Hepatocyte (in vitro differentiated cells): ENCODE measurements around the gene CAMKK1. TPM values are rescaled to one million over a fixed set of nuclear protein-coding genes. Genes with fewer than 3 reads are reported as not detected.

Experiments
- DNase-seq: peaks from one replicate; pipeline ENCODE4 v3.0.0-alpha.2; 2016; ENCODE audit warnings: low spot score
- H2AFZ ChIP-seq: fragments of 200-600 bp; sonication (generic); 2 replicates; pipeline ENCODE4 v1.6.0; 2016; ENCODE audit warnings: antibody characterized with exemption, mild to moderate bottlenecking
- H3K27ac ChIP-seq: fragments of 200-600 bp; sonication (generic); 2 replicates; pipeline ENCODE4 v1.5.1; 2016; ENCODE audit warnings: mild to moderate bottlenecking
- H3K27me3 ChIP-seq: fragments of 200-600 bp; sonication (generic); 2 replicates; pipeline ENCODE4 v1.6.1; 2016
- H3K36me3 ChIP-seq: fragments of 200-600 bp; sonication (generic); replicated peaks from 2 replicates; pipeline ENCODE4 v1.5.1; 2016; ENCODE audit warnings: low read depth; ENCODE audit not compliant: insufficient read depth
- H3K4me1 ChIP-seq: fragments of 200-600 bp; sonication (generic); 2 replicates; pipeline ENCODE4 v1.5.1; 2016; ENCODE audit warnings: mild to moderate bottlenecking, moderate library complexity; ENCODE audit not compliant: insufficient read depth
- H3K4me2 ChIP-seq: fragments of 200-600 bp; sonication (generic); 2 replicates; pipeline ENCODE4 v1.6.0; 2016
- H3K4me3 ChIP-seq: fragments of 200-600 bp; sonication (generic); 2 replicates; pipeline ENCODE4 v1.5.1; 2016; ENCODE audit warnings: mild to moderate bottlenecking
- H3K79me2 ChIP-seq: fragments of 200-600 bp; sonication (generic); 2 replicates; pipeline ENCODE4 v1.6.0; 2017; ENCODE audit warnings: mild to moderate bottlenecking
- H3K9me2 ChIP-seq: fragments of 200-600 bp; sonication (generic); replicated peaks from 2 replicates; pipeline ENCODE4 v1.6.0; 2017; ENCODE audit warnings: mild to moderate bottlenecking; ENCODE audit not compliant: insufficient read depth
- H3K9me3 ChIP-seq: fragments of 200-600 bp; sonication (generic); 2 replicates; pipeline ENCODE4 v1.5.1; 2016; ENCODE audit warnings: low read depth, mild to moderate bottlenecking
- H4K20me1 ChIP-seq: fragments of 200-600 bp; sonication (generic); 2 replicates; pipeline ENCODE4 v1.6.0; 2016; ENCODE audit warnings: mild to moderate bottlenecking; ENCODE audit not compliant: insufficient read depth, poor library complexity, severe bottlenecking
- EZH2 ChIP-seq: fragments of 200-600 bp; sonication (generic); IDR thresholded peaks from 2 replicates; pipeline ENCODE4 v1.6.1; 2016; ENCODE audit warnings: antibody characterized with exemption, mild to moderate bottlenecking, borderline replicate concordance
- EZH2phosphoT487 ChIP-seq: fragments of 200-600 bp; sonication (generic); IDR thresholded peaks from one replicate; pipeline ENCODE4 v1.6.1; 2018; ENCODE audit warnings: antibody characterized with exemption, mild to moderate bottlenecking, low read depth, moderate library complexity; ENCODE audit not compliant: unreplicated experiment, severe bottlenecking
- WGBS: methylation state at CpG from one replicate; pipeline ENCODE4 v1.1.6; 2016; ENCODE audit warnings: low lambda C conversion rate; ENCODE audit errors: missing lambda C conversion rate; 5-methylcytosine and 5-hydroxymethylcytosine counted together
- polyA plus RNA-seq: library from polyadenylated mRNA; unstranded; fragments of >200 nt; fragmentation: Nextera tagmentation; extraction: Ambion mirVana; gene quantifications from 2 replicates; pipeline ENCODE4 v1.2.1, GENCODE V29; 2016
- total RNA-seq: library from RNA; depleted of rRNA; stranded (reverse); fragments of >200 nt; gene quantifications from 2 replicates; pipeline ENCODE4 v1.2.3, GENCODE V29; 2014
- TF ChIP-seq, protein P1 (sequence below): fragments of 200-600 bp; sonication (generic); IDR thresholded peaks from 2 replicates; pipeline ENCODE4 v1.5.1; 2016; ENCODE audit warnings: antibody characterized with exemption, mild to moderate bottlenecking; ENCODE audit not compliant: poor library complexity

Gene CAMKK1
- total and polyA plus RNA-seq, 2 experiments from 2014 or later, result 4.4 to 5.1 TPM

DNA sequence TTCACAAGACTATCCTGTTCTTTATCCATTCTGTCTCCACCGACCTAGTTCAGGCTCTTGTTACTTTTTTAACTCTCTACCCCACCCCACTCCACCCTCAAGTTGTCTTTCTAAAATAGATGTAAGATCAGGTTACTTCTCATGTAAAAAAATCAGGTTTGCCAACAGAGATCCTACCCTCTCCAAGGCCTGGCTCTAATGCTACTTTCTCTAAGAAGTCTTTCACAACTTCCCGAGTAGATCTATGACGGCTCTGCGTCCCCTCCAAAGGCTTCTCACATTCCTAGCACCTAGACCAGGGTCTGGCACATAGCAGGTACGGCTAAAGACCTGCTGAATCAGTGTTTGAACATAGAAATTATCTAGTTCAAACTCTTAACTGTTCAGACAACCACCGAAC is 77.7 kb downstream of the CAMKK1 start:
- no peaks in the 10 kb centered on the region for H3K79me2 ChIP-seq
- H3K4me3 ChIP-seq, result no peak overlapping the region
- 92% methylated on average over 6 of the region's 6 CpGs for WGBS
- H3K9me2 ChIP-seq, result no peaks in the 10 kb centered on the region
- no peak for DNase-seq
- no peaks in the 10 kb centered on the region for H3K4me1 ChIP-seq
- H3K27me3 ChIP-seq, result no peaks in the 10 kb centered on the region
- TF ChIP-seq EZH2phosphoT487 (no peak), EZH2 (no peak)
- TF ChIP-seq, protein P1, sequence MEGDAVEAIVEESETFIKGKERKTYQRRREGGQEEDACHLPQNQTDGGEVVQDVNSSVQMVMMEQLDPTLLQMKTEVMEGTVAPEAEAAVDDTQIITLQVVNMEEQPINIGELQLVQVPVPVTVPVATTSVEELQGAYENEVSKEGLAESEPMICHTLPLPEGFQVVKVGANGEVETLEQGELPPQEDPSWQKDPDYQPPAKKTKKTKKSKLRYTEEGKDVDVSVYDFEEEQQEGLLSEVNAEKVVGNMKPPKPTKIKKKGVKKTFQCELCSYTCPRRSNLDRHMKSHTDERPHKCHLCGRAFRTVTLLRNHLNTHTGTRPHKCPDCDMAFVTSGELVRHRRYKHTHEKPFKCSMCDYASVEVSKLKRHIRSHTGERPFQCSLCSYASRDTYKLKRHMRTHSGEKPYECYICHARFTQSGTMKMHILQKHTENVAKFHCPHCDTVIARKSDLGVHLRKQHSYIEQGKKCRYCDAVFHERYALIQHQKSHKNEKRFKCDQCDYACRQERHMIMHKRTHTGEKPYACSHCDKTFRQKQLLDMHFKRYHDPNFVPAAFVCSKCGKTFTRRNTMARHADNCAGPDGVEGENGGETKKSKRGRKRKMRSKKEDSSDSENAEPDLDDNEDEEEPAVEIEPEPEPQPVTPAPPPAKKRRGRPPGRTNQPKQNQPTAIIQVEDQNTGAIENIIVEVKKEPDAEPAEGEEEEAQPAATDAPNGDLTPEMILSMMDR, result no peak
- no peak overlapping the region for H2AFZ ChIP-seq
- H3K9me3 ChIP-seq, result no peaks in the 10 kb centered on the region
- no peak overlapping the region for H3K27ac ChIP-seq
- H3K36me3 ChIP-seq, result no peaks in the 10 kb centered on the region
- H4K20me1 ChIP-seq, result no peaks in the 10 kb centered on the region
- no peak overlapping the region for H3K4me2 ChIP-seq

DNA sequence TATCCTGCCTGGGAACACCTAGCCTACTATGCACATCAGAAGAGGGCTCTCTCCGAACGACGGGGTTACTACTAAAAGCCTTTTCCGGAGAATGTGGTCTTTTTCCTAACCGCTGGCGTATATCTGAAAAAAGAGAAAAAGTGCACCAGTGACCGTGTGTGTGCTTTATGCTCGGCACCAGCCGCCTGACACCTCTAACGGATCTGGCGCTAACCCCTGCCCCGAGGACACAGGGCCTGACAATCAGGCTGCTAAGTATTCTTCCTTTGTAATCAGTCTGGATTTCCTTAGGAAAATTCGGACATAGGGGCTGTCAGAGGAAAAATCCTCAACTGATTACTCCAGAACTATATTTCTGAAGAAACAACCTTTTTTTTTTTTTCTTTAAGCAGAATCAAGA is 78.5 kb downstream of the CAMKK1 start:
- no peak overlapping the region for H3K27ac ChIP-seq
- H3K36me3 ChIP-seq, result no peaks in the 10 kb centered on the region
- TF ChIP-seq, protein P1, result no peak
- TF ChIP-seq EZH2, result no peak
- TF ChIP-seq EZH2phosphoT487, result no peak
- H4K20me1 ChIP-seq, result no peaks in the 10 kb centered on the region
- H3K79me2 ChIP-seq, result no peaks in the 10 kb centered on the region
- no peaks in the 10 kb centered on the region for H3K9me3 ChIP-seq
- no peak overlapping the region for H3K4me2 ChIP-seq
- H3K4me3 ChIP-seq, result no peak overlapping the region
- H3K4me1 ChIP-seq, result no peaks in the 10 kb centered on the region
- H3K9me2 ChIP-seq, result no peaks in the 10 kb centered on the region
- 95% methylated on average over 13 of the region's 13 CpGs for WGBS
- no peaks in the 10 kb centered on the region for H3K27me3 ChIP-seq
- H2AFZ ChIP-seq, result no peak overlapping the region
- no peak for DNase-seq

DNA sequence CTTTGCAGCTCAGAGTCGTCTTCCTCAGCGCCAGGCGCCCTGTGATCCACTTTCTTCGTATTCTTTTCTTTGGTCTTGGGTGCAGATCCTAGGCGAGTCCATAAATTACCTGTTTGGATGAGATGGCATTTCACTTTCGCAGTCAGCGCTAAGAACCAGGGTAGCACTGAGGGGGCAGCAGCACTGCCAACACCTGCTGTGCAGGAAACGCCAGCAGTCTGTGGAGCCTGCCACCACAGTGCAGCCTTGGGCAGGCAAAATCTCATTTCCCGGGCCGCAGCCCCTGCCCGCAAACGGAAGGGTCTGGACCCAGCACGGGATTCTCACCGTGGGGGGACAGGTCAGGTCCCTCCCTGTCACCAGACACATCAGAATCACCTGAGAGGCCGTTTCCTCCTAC is 79.7 kb downstream of the CAMKK1 start:
- TF ChIP-seq, protein P1, result no peak
- TF ChIP-seq EZH2 (no peak), EZH2phosphoT487 (no peak)
- Histone ChIP-seq H3K4me3 (no peak overlapping the region), H3K36me3 (no peaks in the 10 kb centered on the region), H4K20me1 (no peaks in the 10 kb centered on the region), H3K79me2 (no peaks in the 10 kb centered on the region), H3K9me2 (no peaks in the 10 kb centered on the region), H3K27me3 (no peaks in the 10 kb centered on the region), H3K9me3 (no peaks in the 10 kb centered on the region), H3K4me1 (no peaks in the 10 kb centered on the region), H3K27ac (no peak overlapping the region), H3K4me2 (no peak overlapping the region), H2AFZ (no peak overlapping the region)
- no peak for DNase-seq
- 96% methylated on average over 15 of the region's 15 CpGs for WGBS

DNA sequence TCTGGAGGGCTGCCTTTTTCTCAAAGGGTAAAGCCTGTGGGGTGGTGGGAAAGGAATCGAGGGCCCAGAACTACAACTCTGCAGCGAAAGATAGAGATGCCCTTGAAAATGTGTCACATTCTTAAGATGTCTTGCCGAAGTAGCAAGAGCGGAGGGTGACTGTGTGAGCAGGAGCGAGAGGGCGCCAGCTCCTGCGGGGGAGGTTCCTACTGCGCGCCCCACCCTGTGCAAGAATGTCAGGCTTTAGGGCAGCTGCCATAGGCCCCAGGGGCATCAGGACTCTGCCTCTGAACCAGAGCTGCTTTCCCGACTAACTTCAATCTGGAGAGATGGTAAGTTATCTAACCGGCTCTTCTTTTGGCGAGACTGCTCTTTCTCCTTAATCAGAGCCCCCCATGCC is 80.1 kb downstream of the CAMKK1 start:
- no peak for DNase-seq
- Histone ChIP-seq H2AFZ (no peak overlapping the region), H3K79me2 (no peaks in the 10 kb centered on the region), H3K4me1 (no peaks in the 10 kb centered on the region), H3K9me3 (no peaks in the 10 kb centered on the region), H4K20me1 (no peaks in the 10 kb centered on the region), H3K36me3 (no peaks in the 10 kb centered on the region), H3K27ac (no peak overlapping the region), H3K27me3 (no peaks in the 10 kb centered on the region), H3K4me3 (no peak overlapping the region), H3K4me2 (no peak overlapping the region), H3K9me2 (no peaks in the 10 kb centered on the region)
- TF ChIP-seq, protein P1, result no peak
- TF ChIP-seq EZH2 (no peak), EZH2phosphoT487 (no peak)
- 96% methylated on average over 12 of the region's 12 CpGs for WGBS
